ENCODE results near the gene NEK2.
"Not testable (repeated sequence)": the region's sequence is repeated elsewhere in the genome, so short reads cannot be mapped to it uniquely, and the experiment has no call there.

NEK2 gene

GRCh38 chr1:211675230-211676105, at the start of gene NEK2:
Gene NEK2 (minus strand): TSS chr1:211675621. CDS start chr1:211675479, 142 bp downstream.
- peak; percentile 99 for DNase-seq

- no peak for DNase-seq
These were observed 49.3 kb upstream of the NEK2 start for GRCh38 chr1:211724687-211725196.

- DNase-seq, result no peak
These were observed 47.9 kb upstream of the NEK2 start for GRCh38 chr1:211723273-211723672.

- no peak for DNase-seq
These were observed 47.1 kb upstream of the NEK2 start for GRCh38 chr1:211722277-211723175.

GRCh38 chr1:211716555-211716954, 41.1 kb upstream of the NEK2 start:
- DNase-seq, result not testable (repeated sequence)

GRCh38 chr1:211715971-211716370, 40.5 kb upstream of the NEK2 start:
- DNase-seq, result no peak

GRCh38 chr1:211714154-211714553, 38.7 kb upstream of the NEK2 start:
- no peak for DNase-seq

GRCh38 chr1:211713231-211713630, 37.8 kb upstream of the NEK2 start:
- DNase-seq, result no peak

- DNase-seq, result no peak
These were observed 35.9 kb upstream of the NEK2 start for GRCh38 chr1:211711315-211711705.

GRCh38 chr1:211710566-211711314, 35.3 kb upstream of the NEK2 start:
- DNase-seq, result no peak

GRCh38 chr1:211708926-211709325, 33.5 kb upstream of the NEK2 start:
- no peak for DNase-seq

- no peak for DNase-seq
These were observed 32.6 kb upstream of the NEK2 start for GRCh38 chr1:211708006-211708405.

- DNase-seq, result no peak
These were observed 30.2 kb upstream of the NEK2 start for GRCh38 chr1:211705467-211706091.

- DNase-seq, result no peak
These were observed 29.1 kb upstream of the NEK2 start for GRCh38 chr1:211704543-211704942.

GRCh38 chr1:211703812-211704537, 28.6 kb upstream of the NEK2 start:
- peak; percentile 93 for DNase-seq

GRCh38 chr1:211701733-211702132, 26.3 kb upstream of the NEK2 start:
- DNase-seq, result no peak

- no peak for DNase-seq
These were observed 23.6 kb upstream of the NEK2 start for GRCh38 chr1:211699059-211699458.

- peak; percentile 66 for DNase-seq
These were observed 23.0 kb upstream of the NEK2 start for GRCh38 chr1:211698161-211699026.

GRCh38 chr1:211697356-211697755, 21.9 kb upstream of the NEK2 start:
- DNase-seq, result no peak

- DNase-seq, result no peak
These were observed 19.9 kb upstream of the NEK2 start for GRCh38 chr1:211695135-211695816.
